ENCODE results near the gene VEGFC.

- TF ChIP-seq EZH2 (IDR thresholded peaks at IDR 0.05; ENCODE audit: borderline replicate concordance, insufficient read depth, low read length, poor library complexity, severe bottlenecking) (no peak), POLR2AphosphoS5 (IDR thresholded peaks at IDR 0.05) (no peak), CTCF (IDR thresholded peaks at IDR 0.05; ENCODE audit: poor library complexity, severe bottlenecking) (no peak), TAF1 (IDR thresholded peaks at IDR 0.05; ENCODE audit: low read depth) (no peak), REST (IDR thresholded peaks at IDR 0.05; ENCODE audit: borderline replicate concordance) (no peak), EP300 (conservative IDR thresholded peaks at IDR 0.05; ENCODE audit: poor library complexity, severe bottlenecking) (no peak), SMC3 (conservative IDR thresholded peaks at IDR 0.05; ENCODE audit: poor library complexity) (no peak), RAD21 (conservative IDR thresholded peaks at IDR 0.05) (no peak), MXI1 (conservative IDR thresholded peaks at IDR 0.05; ENCODE audit: poor library complexity, severe bottlenecking) (no peak)
These were observed 63.2 kb downstream of the VEGFC start for GRCh38 chr4:176729489-176729888.

Data from neural cell (in vitro differentiated cells).